RWPE2 (cell line): ENCODE results near the gene ABCA13.

Experiments
- ATAC-seq: fragments of 200-7000 bp; cut with Tn5 transposase; 3 replicates; pipeline ENCODE4 v1.9.1; 2021; ENCODE audit warnings: low read depth
- DNase-seq: peaks from one replicate; pipeline ENCODE4 v3.0.0-alpha.2; 2020; ENCODE audit warnings: low spot score
- H3K27ac ChIP-seq: fragments of 450-650 bp; 2 replicates; pipeline ENCODE4 v1.5.1; 2017; ENCODE audit warnings: mild to moderate bottlenecking; ENCODE audit not compliant: poor library complexity, severe bottlenecking
- H3K27me3 ChIP-seq: fragments of 250-450 bp; sonication (Bioruptor Pico); 2 replicates; pipeline ENCODE4 v1.5.1; 2021; ENCODE audit warnings: mild to moderate bottlenecking, moderate library complexity; ENCODE audit not compliant: insufficient read depth, poor library complexity, severe bottlenecking
- H3K36me3 ChIP-seq: fragments of 250-450 bp; sonication (Bioruptor Pico); 2 replicates; pipeline ENCODE4 v1.5.1; 2020; ENCODE audit warnings: low read depth, mild to moderate bottlenecking, moderate library complexity
- H3K4me1 ChIP-seq: fragments of 250-450 bp; sonication (Bioruptor Pico); 2 replicates; pipeline ENCODE4 v1.5.1; 2021; ENCODE audit warnings: mild to moderate bottlenecking, moderate library complexity; ENCODE audit not compliant: insufficient read depth, poor library complexity, severe bottlenecking
- H3K4me3 ChIP-seq: fragments of 250-450 bp; sonication (Bioruptor Pico); 2 replicates; pipeline ENCODE4 v1.5.1; 2021; ENCODE audit warnings: mild to moderate bottlenecking, moderate library complexity; ENCODE audit not compliant: severe bottlenecking
- H3K9me3 ChIP-seq: fragments of 250-450 bp; sonication (Bioruptor Pico); 2 replicates; pipeline ENCODE4 v1.5.1; 2021; ENCODE audit warnings: mild to moderate bottlenecking, moderate library complexity; ENCODE audit not compliant: severe bottlenecking
- CTCF ChIP-seq: fragments of 450-650 bp; IDR thresholded peaks from one replicate; pipeline ENCODE4 v1.5.1; 2017; ENCODE audit warnings: mild to moderate bottlenecking, moderate library complexity; ENCODE audit not compliant: poor library complexity, severe bottlenecking

The ABCA13 gene

GRCh38 chr7:48429117-48429516, 257.9 kb downstream of the ABCA13 start:
- no peaks in the 10 kb centered on the region for H3K27me3 ChIP-seq
- peaks cover 32% of the 10 kb centered on the region for H3K4me1 ChIP-seq
- H3K27ac ChIP-seq: peak overlapping the region; percentile 96
- no peak overlapping the region for H3K4me3 ChIP-seq
- DNase-seq (no peak), ATAC-seq (no peak)
- no peaks in the 10 kb centered on the region for H3K9me3 ChIP-seq
- no peak for TF ChIP-seq CTCF
- H3K36me3 ChIP-seq: no peaks in the 10 kb centered on the region

GRCh38 chr7:48438206-48438605, 266.9 kb downstream of the ABCA13 start:
- DNase-seq (no peak), ATAC-seq (no peak)
- H3K27ac ChIP-seq: no peak overlapping the region
- TF ChIP-seq CTCF: no peak
- no peaks in the 10 kb centered on the region for H3K27me3 ChIP-seq
- H3K9me3 ChIP-seq: no peaks in the 10 kb centered on the region
- peaks cover 8% of the 10 kb centered on the region for H3K4me1 ChIP-seq
- no peak overlapping the region for H3K4me3 ChIP-seq
- H3K36me3 ChIP-seq: no peaks in the 10 kb centered on the region

GRCh38 chr7:48441848-48442492, 270.7 kb downstream of the ABCA13 start:
- Histone ChIP-seq H3K36me3 (no peaks in the 10 kb centered on the region), H3K4me1 (no peaks in the 10 kb centered on the region), H3K4me3 (no peak overlapping the region), H3K9me3 (no peaks in the 10 kb centered on the region), H3K27me3 (no peaks in the 10 kb centered on the region), H3K27ac (no peak overlapping the region)
- TF ChIP-seq CTCF: no peak
- no peak for ATAC-seq
- no peak for DNase-seq

- Histone ChIP-seq H3K36me3 (no peaks in the 10 kb centered on the region), H3K9me3 (no peaks in the 10 kb centered on the region), H3K27me3 (no peaks in the 10 kb centered on the region), H3K27ac (no peak overlapping the region), H3K4me3 (no peak overlapping the region), H3K4me1 (no peaks in the 10 kb centered on the region)
- ATAC-seq (no peak), DNase-seq (no peak)
- TF ChIP-seq CTCF: no peak
These were observed 271.8 kb downstream of the ABCA13 start for GRCh38 chr7:48443051-48443450.

- ATAC-seq: no peak
- Histone ChIP-seq H3K27ac (no peak overlapping the region), H3K4me3 (no peak overlapping the region), H3K4me1 (no peaks in the 10 kb centered on the region), H3K9me3 (no peaks in the 10 kb centered on the region), H3K36me3 (no peaks in the 10 kb centered on the region), H3K27me3 (no peaks in the 10 kb centered on the region)
- DNase-seq: no peak
- TF ChIP-seq CTCF: no peak
These were observed 275.5 kb downstream of the ABCA13 start for GRCh38 chr7:48446721-48447120.
